ENCODE results near the gene ATP6V0C. TPM values are rescaled to one million over a fixed set of nuclear protein-coding genes. Genes with fewer than 3 reads are reported as not detected.

The ATP6V0C gene
- total RNA-seq (100 to 1,000 TPM; 125 to 129 TPM), polyA plus RNA-seq (10 to 100 TPM; 57.5 to 81.6 TPM)

DNA sequence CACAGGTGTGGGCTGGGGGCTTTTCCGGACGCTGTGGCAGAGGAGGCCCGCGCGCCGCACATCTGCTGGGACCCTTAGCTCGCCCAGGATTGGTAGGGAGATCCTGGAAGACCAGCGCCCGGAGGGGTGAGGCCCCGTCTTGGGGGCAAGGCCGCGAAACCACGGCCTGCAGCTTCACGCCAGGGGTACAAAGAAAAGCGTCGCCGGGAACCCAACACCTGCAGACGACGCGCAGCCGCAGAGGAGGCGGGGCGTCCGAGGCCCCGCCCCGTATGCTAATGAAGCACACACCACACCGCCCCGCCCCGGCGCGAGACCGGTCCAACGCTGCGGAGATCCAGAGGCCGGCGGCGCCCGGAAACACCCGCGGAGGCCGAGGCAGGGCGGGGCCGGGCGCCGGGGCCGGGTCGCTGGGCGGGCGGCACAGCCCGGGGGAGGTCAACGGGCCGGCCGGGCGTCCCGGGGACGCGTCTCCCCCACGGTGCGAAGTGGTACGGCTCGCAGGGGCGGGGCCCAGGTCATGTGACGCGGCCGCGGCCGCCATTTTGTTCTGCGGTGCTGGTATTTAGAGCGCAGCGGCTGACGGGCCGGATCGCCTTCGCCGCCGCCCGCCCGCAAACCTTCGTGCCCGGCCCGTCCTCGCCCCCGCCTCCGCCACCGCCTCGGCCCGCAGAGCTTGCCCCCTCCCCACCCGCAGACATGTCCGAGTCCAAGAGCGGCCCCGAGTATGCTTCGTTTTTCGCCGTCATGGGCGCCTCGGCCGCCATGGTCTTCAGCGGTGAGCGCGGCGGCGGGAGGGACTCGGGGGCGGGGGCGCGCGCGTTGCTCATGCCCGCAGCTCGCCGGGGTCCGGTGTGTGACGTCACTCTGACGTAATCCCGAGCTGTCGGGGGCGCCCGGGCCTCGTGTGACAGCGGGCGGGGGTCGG lies at the start of gene ATP6V0C:
ATP6V0C (plus strand) TSS at position 548 of the 928 bp plus-strand sequence; CDS start at position 700, 152 bp downstream.
- H3K9me3 Mint-ChIP-seq = peaks cover 0 to 7% (median 0%) of the 10 kb centered on the region in 8 donors
- ChIA-PET POLR2A (ENCODE audit: partially characterized antibody) (interaction anchor here (0.7 to 6.1 kb wide), 17 partner anchors 11 to 553 kb away, joined by 3 to 101 read pairs (median 5); partner anchors contain the start of genes ABCA3, CEMP1, ECI1 and FLYWCH2), CTCF (ENCODE audit: partially characterized antibody) (interaction anchor here (1.0 kb wide), 1 partner anchor 17 kb away, joined by 3 read pairs; the partner anchor contains the start of gene CEMP1)
- H3K27ac ChIP-seq (ENCODE audit: low read depth, low read length) = peak within 1 kb of the TSS; percentile 94
- H3K4me3 Mint-ChIP-seq = peak within 1 kb of the TSS; percentile 90 to 96 (median 92)
- peaks cover 48% of the 10 kb centered on the region for H3K4me1 ChIP-seq (ENCODE audit: insufficient read depth, low read length)
- DNase-seq = peak; percentile 90 to 97 (median 94)
- peak within 1 kb of the TSS; percentile 91 to 98 (median 97) for H3K27ac Mint-ChIP-seq
- H3K36me3 Mint-ChIP-seq = peaks cover 0 to 27% of the 10 kb centered on the region in 2 donors
- H3K27me3 ChIP-seq (ENCODE audit: insufficient read depth, low read length) = no peaks in the 10 kb centered on the region
- no peaks in the 10 kb centered on the region for H3K27me3 Mint-ChIP-seq
- H3K36me3 ChIP-seq (ENCODE audit: insufficient read depth, low read length) = no peaks in the 10 kb centered on the region
- intact Hi-C loops (cut with micrococcal nuclease) = loop anchor here (1.0 to 10.0 kb wide), 8 partner anchors 19 to 358 kb away; partner anchors contain the start of genes CCNF, RNPS1, TBC1D24 and TRAF7
- peak within 1 kb of the TSS; percentile 74 to 77 for H3K4me3 ChIP-seq (ENCODE audit: low read length in 2 of 2)
- H3K4me1 Mint-ChIP-seq = peaks cover 32 to 64% (median 46%) of the 10 kb centered on the region in 4 donors
- no peaks in the 10 kb centered on the region for H3K9me3 ChIP-seq (ENCODE audit: control insufficient read depth in 1 of 2, low read length in 2 of 2)

DNA sequence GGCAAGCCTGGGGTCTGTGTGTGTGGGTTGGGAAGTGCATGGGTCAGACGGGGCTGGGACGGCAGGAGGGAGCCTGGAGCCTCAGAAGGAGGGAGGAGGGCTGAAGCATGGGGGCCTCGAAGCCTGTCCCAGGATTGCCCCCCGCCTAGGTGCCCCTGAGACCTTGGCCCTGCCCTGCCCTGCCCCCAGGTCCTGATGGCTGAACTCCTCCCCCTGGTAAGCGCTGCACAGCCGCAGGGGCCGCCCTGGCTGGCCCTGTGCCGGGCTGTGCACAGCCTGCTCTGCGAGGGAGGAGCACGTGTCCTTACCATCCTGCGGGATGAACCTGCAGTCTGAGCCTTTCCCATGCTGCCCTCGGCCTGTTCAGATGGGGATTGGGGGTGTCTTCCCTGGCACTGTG lies 49.4 kb upstream of the ATP6V0C start:
- H3K27ac Mint-ChIP-seq = no peak overlapping the region
- ChIA-PET CTCF (ENCODE audit: partially characterized antibody) (no interaction called here), POLR2A (ENCODE audit: partially characterized antibody) (no interaction called here)
- peaks cover 4 to 11% (median 5%) of the 10 kb centered on the region in 4 donors for H3K4me1 Mint-ChIP-seq
- Histone ChIP-seq H3K9me3 (ENCODE audit: control insufficient read depth in 1 of 2, low read length in 2 of 2) (no peaks in the 10 kb centered on the region), H3K27me3 (ENCODE audit: insufficient read depth, low read length) (peaks cover 5% of the 10 kb centered on the region), H3K27ac (ENCODE audit: low read depth, low read length) (no peak overlapping the region), H3K36me3 (ENCODE audit: insufficient read depth, low read length) (no peaks in the 10 kb centered on the region), H3K4me1 (ENCODE audit: insufficient read depth, low read length) (peaks cover 17% of the 10 kb centered on the region), H3K4me3 (ENCODE audit: low read length in 2 of 2) (no peak overlapping the region)
- DNase-seq = no peak
- peaks cover 2 to 9% of the 10 kb centered on the region in 2 donors for H3K27me3 Mint-ChIP-seq
- intact Hi-C loops (cut with micrococcal nuclease) = no loop called here
- H3K36me3 Mint-ChIP-seq = peaks cover 0 to 3% of the 10 kb centered on the region in 2 donors
- H3K4me3 Mint-ChIP-seq = no peak overlapping the region
- no peaks in the 10 kb centered on the region for H3K9me3 Mint-ChIP-seq

DNA sequence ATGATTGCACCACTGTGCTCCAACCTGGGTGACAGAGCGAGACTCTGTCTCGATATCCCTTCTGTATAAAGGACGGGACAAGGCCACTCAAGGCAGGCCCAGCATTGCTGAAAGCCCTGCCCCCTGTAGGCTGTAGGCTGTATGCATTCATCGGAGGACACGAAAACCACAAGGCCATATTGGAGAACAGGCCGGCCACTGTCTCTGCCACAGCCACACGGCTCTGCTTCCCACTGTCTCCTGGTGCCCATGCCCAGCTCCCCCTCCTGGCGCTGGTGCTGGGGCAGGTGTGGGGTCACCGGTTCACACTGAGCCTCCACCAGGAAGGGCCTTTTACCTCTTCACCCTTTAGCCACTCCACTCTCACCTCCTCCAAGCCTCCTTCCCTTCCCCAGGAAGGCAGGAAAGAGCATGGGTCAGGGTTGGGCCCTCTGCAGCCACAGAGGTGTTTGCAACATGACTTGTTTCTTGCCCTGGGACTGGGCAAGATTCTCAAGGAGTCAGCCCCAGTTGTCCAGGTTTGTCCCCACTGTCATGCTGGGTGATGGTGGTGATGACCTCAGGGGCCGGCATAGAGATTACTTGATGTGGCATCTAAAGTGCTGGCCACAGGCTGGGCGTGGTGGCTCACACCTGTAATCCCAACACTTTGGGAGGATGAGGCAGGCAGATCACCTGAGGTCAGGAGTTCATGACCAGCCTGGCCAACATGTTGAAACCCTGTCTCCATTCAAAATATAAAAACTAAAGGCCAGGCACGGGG lies 47.9 kb upstream of the ATP6V0C start:
- POLR2A ChIA-PET (ENCODE audit: partially characterized antibody) = no interaction called here
- no peak overlapping the region for H3K27ac ChIP-seq (ENCODE audit: low read depth, low read length)
- H3K36me3 ChIP-seq (ENCODE audit: insufficient read depth, low read length) = no peaks in the 10 kb centered on the region
- peaks cover 0 to 11% (median 2%) of the 10 kb centered on the region in 4 donors for H3K4me1 Mint-ChIP-seq
- H3K4me3 ChIP-seq (ENCODE audit: low read length in 2 of 2) = no peak overlapping the region
- H3K4me3 Mint-ChIP-seq = no peak overlapping the region
- peaks cover 8% of the 10 kb centered on the region for H3K4me1 ChIP-seq (ENCODE audit: insufficient read depth, low read length)
- no peak overlapping the region for H3K27ac Mint-ChIP-seq
- peaks cover 13 to 14% of the 10 kb centered on the region in 2 donors for H3K27me3 Mint-ChIP-seq
- peaks cover 18% of the 10 kb centered on the region for H3K27me3 ChIP-seq (ENCODE audit: insufficient read depth, low read length)
- no peaks in the 10 kb centered on the region for H3K9me3 Mint-ChIP-seq
- CTCF ChIA-PET (ENCODE audit: partially characterized antibody) = no interaction called here
- no peaks in the 10 kb centered on the region for H3K9me3 ChIP-seq (ENCODE audit: control insufficient read depth in 1 of 2, low read length in 2 of 2)
- intact Hi-C loops (cut with micrococcal nuclease) = no loop called here
- no peaks in the 10 kb centered on the region for H3K36me3 Mint-ChIP-seq
- peak in 1 of 5 donors; percentile 7 for DNase-seq

DNA sequence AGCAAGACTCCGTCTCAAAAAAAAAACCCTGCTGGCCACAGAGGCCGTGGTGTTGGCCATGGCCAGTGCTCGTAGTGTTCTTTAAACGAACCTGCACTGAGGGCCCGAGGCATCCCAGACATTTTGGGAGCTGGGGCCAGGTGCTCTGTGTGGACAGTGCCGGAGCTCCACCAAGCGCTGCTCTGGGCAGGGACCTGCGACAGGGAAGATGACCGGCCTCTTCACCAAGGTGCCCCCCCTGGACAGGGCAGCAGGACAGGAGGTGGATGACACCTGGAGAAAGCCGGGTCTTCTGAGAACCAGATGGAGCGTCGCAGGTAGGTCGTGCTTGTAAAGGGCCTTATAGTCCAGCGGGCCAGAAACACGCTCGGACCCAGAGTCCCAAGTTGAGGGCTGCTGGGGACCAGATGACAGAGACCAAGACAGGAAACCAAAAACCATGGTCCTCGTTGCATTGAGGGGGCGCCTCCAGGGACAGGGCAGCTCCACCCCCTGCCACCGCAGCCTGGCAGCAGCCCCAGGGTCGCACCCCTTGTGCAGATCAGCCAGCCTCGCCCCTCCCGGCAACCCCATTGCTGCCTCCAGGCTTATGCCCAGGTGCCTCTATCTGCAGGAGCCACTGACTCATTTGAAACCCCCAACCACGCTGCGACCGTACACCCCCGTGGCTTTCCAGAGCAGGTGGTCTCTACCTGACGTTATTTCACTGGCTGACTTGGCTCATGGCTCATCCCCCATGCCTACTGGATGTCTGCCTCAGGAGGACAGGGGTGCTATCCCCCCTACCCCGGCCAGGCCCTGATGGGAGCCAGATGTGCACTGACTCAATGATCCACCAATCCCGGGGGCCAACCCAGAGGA lies 46.9 kb upstream of the ATP6V0C start:
- Mint-ChIP-seq H3K4me3 (peak overlapping the region in 3 of 8 donors; percentile 13 to 41 (median 39)), H3K27ac (peak overlapping the region in 1 of 7 donors; percentile 43), H3K4me1 (peaks cover 0 to 11% (median 2%) of the 10 kb centered on the region in 4 donors), H3K9me3 (no peaks in the 10 kb centered on the region), H3K36me3 (no peaks in the 10 kb centered on the region), H3K27me3 (peaks cover 13 to 14% of the 10 kb centered on the region in 2 donors)
- intact Hi-C loops (cut with micrococcal nuclease) = no loop called here
- Histone ChIP-seq H3K4me3 (ENCODE audit: low read length in 2 of 2) (no peak overlapping the region), H3K27ac (ENCODE audit: low read depth, low read length) (no peak overlapping the region), H3K9me3 (ENCODE audit: control insufficient read depth in 1 of 2, low read length in 2 of 2) (no peaks in the 10 kb centered on the region), H3K27me3 (ENCODE audit: insufficient read depth, low read length) (peaks cover 20% of the 10 kb centered on the region), H3K4me1 (ENCODE audit: insufficient read depth, low read length) (peaks cover 14% of the 10 kb centered on the region), H3K36me3 (ENCODE audit: insufficient read depth, low read length) (no peaks in the 10 kb centered on the region)
- ChIA-PET CTCF (ENCODE audit: partially characterized antibody) (no interaction called here), POLR2A (ENCODE audit: partially characterized antibody) (no interaction called here)
- no peak for DNase-seq

DNA sequence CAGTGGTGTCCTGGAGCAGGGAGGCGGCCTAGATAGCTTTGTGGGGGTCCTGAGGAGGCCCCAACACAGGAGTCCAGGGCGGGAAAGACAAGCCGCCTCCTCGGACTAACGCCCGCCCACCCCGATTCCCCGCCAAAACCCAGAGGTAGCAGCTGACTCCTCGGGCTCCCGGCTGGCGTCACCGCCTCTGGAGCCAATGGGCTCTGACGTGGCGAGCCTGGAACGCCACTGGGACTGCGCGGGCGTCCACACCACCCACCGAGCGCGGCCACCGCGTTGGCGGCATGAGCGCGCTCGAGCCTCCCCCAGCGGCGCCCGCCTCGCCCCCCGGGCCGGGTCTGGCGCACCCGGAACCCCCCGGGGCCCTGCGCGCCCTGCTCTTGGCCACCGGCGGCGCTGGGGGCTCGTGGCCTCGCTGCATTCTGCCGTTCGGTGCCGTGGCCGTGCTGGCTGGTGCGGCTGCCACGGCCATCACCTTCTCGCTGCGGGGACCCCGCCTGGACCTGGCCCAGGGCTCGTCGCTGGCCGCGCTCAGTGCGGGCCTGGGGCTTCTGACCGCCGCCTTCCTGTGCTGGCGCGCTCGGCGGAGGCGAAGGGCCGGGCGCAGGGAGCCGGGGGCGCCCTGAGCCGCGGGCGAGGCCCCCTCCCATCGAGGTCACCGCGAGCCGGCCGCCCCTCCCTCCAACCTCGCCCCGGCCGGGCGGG lies 46.1 kb upstream of the ATP6V0C start:
- H3K4me3 ChIP-seq (ENCODE audit: low read length in 2 of 2) = no peak overlapping the region

DNA sequence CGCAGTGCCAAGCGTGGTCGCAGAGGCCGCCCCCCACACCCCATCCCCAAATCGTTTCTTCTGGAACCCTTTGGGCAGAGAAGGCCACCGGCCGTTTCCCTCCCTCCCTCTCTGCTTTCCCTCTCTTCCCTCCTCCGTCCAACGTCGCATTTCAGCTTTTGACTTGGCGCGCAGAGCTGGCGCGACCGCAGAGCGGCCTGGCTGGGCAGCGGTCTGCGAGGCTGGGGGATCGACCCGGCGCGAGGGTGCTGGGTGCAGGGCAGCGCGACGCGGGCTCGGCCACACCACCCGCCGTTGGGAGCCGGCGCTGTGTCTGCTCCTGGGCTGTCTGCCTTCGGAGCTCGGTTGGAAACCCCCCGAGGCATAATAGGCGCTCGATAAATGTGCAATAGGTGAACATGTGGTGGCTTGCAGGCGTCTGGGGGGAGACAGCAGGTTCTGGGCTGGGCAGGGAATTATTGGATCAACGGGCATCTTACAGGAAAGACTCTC lies 45.5 kb upstream of the ATP6V0C start:
- Histone ChIP-seq H3K36me3 (ENCODE audit: insufficient read depth, low read length) (no peaks in the 10 kb centered on the region), H3K4me3 (ENCODE audit: low read length in 2 of 2) (no peak overlapping the region), H3K9me3 (ENCODE audit: control insufficient read depth in 1 of 2, low read length in 2 of 2) (no peaks in the 10 kb centered on the region), H3K4me1 (ENCODE audit: insufficient read depth, low read length) (peaks cover 22% of the 10 kb centered on the region), H3K27ac (ENCODE audit: low read depth, low read length) (no peak overlapping the region), H3K27me3 (ENCODE audit: insufficient read depth, low read length) (peaks cover 29% of the 10 kb centered on the region)
- Mint-ChIP-seq H3K4me3 (peak overlapping the region in 4 of 8 donors; percentile 36 to 72 (median 47)), H3K36me3 (no peaks in the 10 kb centered on the region), H3K27ac (no peak overlapping the region), H3K9me3 (no peaks in the 10 kb centered on the region), H3K27me3 (peaks cover 16 to 17% of the 10 kb centered on the region in 2 donors), H3K4me1 (peaks cover 0 to 16% (median 4%) of the 10 kb centered on the region in 4 donors)
- peak in 1 of 5 donors; percentile 56 for DNase-seq
- ChIA-PET POLR2A (ENCODE audit: partially characterized antibody) (interaction anchor here (1.0 kb wide), 1 partner anchor 9 kb away, joined by 3 read pairs; the partner anchor contains the start of gene TEDC2), CTCF (ENCODE audit: partially characterized antibody) (no interaction called here)
- intact Hi-C loops (cut with micrococcal nuclease) = no loop called here

More for the DNA sequence above, 46.1 kb upstream of the ATP6V0C start:
- Histone ChIP-seq H3K27ac (ENCODE audit: low read depth, low read length) (no peak overlapping the region), H3K4me1 (ENCODE audit: insufficient read depth, low read length) (peaks cover 16% of the 10 kb centered on the region), H3K9me3 (ENCODE audit: control insufficient read depth in 1 of 2, low read length in 2 of 2) (no peaks in the 10 kb centered on the region), H3K36me3 (ENCODE audit: insufficient read depth, low read length) (no peaks in the 10 kb centered on the region), H3K27me3 (ENCODE audit: insufficient read depth, low read length) (peaks cover 28% of the 10 kb centered on the region)
- peaks cover 0 to 11% (median 2%) of the 10 kb centered on the region in 4 donors for H3K4me1 Mint-ChIP-seq
- ChIA-PET POLR2A (ENCODE audit: partially characterized antibody) (no interaction called here), CTCF (ENCODE audit: partially characterized antibody) (no interaction called here)
- peak in 1 of 5 donors; percentile 37 for DNase-seq
- peaks cover 13 to 14% of the 10 kb centered on the region in 2 donors for H3K27me3 Mint-ChIP-seq
- no peaks in the 10 kb centered on the region for H3K9me3 Mint-ChIP-seq
- no peaks in the 10 kb centered on the region for H3K36me3 Mint-ChIP-seq
- H3K4me3 Mint-ChIP-seq = peak overlapping the region in 2 of 8 donors; percentile 39 to 41
- no peak overlapping the region for H3K27ac Mint-ChIP-seq
- intact Hi-C loops (cut with micrococcal nuclease) = no loop called here
